Breast epithelium (tissue), 3 donors: Measurements from ENCODE around the gene RIMS1.

Experiments used
- POLR2A ChIP-seq: fragments of 450-650 bp; IDR thresholded peaks from one replicate; pipeline ENCODE4 v1.6.1; 2016; ENCODE audit warnings: antibody characterized with exemption, mild to moderate bottlenecking, moderate library complexity
- TF ChIP-seq, protein P1 (sequence below), 3 donors: fragments of 450-650 bp; IDR thresholded peaks; one replicate each; pipeline ENCODE4 v1.5.1; 2016 to 2017; ENCODE audit warnings: antibody characterized with exemption in 3 of 3, mild to moderate bottlenecking in 3 of 3, moderate library complexity in 3 of 3

DNA sequence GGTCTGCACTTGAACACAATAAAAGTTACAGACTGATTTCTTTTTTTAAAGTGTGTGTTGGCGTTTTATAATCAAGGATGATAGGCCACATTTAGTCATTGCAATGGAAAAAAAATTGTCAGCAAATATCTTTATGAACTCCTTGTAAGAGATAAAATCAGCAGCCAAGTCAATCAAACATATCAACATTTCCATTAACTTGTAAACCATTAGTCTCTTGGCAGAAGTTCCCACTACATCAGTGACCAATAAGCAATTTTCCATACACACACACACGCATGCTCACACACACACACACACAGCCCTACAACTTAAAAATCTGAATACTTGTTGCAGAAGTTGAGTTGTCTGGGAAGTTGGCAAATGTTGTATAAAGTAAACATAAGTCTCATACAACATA lies 419.6 kb downstream of the RIMS1 start:
- TF ChIP-seq, protein P1, sequence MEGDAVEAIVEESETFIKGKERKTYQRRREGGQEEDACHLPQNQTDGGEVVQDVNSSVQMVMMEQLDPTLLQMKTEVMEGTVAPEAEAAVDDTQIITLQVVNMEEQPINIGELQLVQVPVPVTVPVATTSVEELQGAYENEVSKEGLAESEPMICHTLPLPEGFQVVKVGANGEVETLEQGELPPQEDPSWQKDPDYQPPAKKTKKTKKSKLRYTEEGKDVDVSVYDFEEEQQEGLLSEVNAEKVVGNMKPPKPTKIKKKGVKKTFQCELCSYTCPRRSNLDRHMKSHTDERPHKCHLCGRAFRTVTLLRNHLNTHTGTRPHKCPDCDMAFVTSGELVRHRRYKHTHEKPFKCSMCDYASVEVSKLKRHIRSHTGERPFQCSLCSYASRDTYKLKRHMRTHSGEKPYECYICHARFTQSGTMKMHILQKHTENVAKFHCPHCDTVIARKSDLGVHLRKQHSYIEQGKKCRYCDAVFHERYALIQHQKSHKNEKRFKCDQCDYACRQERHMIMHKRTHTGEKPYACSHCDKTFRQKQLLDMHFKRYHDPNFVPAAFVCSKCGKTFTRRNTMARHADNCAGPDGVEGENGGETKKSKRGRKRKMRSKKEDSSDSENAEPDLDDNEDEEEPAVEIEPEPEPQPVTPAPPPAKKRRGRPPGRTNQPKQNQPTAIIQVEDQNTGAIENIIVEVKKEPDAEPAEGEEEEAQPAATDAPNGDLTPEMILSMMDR (IDR thresholded peaks at IDR 0.05): no peak
- TF ChIP-seq POLR2A: no peak
